Limb (tissue), 2 donors: Measurements from ENCODE around the gene CDCA7.
"Not testable (repeated sequence)": the region's sequence is repeated elsewhere in the genome, so short reads cannot be mapped to it uniquely, and the experiment has no call there.

Experiments
- DNase-seq, 2 donors: peaks; one replicate each; pipeline ENCODE4 v3.0.0-alpha.2; 2016; ENCODE audit errors: extremely low spot score in 2 of 2

The CDCA7 gene

GRCh38 chr2:173402405-173402974, 47.8 kb downstream of the CDCA7 start:
- peak; percentile 87 to 92 for DNase-seq

DNA sequence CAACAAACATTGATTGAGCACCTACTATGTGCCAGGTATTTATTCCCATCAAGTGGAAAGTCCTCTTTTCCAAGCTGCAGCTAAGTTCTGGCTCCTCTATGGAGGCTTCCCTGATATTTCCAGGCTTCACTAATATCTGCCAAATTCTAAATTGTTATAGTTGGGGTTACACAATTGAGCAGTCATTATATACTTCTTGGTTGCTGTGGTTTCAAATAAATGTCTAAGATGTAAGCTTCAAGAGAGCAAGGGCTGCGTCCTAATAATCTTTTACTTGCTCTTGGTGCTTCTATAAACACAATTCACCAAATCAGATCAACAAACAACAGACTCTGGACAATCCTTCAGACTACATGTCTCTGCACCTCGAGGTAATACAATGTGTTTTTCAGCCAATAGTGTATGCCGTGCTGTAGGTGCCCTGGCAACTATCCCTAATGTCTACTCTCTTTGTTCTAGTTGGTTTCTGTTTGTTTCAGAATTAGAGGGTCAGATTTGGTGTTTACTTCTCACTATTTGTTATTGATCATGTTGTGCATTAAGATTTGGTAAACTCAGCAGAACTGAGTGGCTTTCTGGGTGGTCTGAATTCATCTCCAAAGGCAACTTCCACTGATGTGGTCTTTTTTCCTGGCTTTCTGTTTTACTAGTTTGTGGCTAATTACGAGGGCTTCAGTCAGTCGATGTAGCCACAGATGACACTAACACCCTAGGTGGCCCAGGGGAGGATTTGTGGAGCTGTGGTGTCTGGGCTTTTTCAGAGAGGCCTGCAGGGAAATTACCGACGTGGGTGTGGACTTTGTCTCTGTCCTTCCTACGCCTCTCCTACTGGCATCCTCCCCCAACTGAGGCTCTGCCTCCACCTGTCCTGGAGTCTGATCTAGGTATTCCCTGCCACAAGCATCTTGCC, 50.4 kb downstream of the CDCA7 start:
- DNase-seq, result no peak

GRCh38 chr2:173407176-173407575, 52.5 kb downstream of the CDCA7 start:
- DNase-seq, result no peak

DNA sequence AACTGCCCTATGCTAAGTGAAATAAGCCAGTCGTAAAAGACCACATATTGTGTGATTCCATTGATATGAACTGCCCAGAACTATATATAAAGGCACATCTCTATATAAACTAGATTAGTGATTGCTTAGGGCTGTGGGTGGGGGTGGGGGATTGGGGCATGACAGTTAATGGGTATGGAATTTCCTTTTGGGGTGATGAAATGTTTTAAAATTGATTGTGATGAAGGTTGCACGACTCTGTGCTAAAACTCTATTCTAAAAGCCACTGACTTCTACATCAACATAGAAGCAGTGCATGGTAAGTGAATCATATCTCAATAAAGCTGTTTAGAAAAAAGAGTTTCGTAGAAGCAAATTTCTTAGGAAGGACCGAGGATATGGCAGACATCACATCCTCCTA, 53.0 kb downstream of the CDCA7 start:
- no peak for DNase-seq

GRCh38 chr2:173410579-173410978, 55.9 kb downstream of the CDCA7 start:
- DNase-seq, result no peak

DNA sequence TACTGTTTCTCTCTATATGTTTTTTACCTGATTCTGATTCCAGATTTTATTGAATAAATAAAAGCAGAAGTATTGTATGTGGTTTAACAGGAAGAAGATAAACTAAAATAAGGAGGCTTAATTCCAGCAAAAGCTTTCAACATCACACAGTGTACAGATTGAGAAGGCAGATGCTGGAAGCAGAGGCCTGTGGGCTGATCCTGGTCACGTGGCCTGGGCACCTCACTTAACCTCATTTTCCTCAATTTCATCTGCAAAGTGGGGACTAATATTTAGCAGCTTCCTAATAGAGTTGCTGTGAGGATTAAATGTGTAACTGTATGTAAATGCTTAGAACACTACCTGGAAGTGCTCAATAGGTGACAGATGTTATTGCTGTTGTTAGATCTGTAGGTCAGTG, 58.0 kb downstream of the CDCA7 start:
- DNase-seq, result no peak

GRCh38 chr2:173414823-173415322, 60.2 kb downstream of the CDCA7 start:
- DNase-seq, result no peak

DNA sequence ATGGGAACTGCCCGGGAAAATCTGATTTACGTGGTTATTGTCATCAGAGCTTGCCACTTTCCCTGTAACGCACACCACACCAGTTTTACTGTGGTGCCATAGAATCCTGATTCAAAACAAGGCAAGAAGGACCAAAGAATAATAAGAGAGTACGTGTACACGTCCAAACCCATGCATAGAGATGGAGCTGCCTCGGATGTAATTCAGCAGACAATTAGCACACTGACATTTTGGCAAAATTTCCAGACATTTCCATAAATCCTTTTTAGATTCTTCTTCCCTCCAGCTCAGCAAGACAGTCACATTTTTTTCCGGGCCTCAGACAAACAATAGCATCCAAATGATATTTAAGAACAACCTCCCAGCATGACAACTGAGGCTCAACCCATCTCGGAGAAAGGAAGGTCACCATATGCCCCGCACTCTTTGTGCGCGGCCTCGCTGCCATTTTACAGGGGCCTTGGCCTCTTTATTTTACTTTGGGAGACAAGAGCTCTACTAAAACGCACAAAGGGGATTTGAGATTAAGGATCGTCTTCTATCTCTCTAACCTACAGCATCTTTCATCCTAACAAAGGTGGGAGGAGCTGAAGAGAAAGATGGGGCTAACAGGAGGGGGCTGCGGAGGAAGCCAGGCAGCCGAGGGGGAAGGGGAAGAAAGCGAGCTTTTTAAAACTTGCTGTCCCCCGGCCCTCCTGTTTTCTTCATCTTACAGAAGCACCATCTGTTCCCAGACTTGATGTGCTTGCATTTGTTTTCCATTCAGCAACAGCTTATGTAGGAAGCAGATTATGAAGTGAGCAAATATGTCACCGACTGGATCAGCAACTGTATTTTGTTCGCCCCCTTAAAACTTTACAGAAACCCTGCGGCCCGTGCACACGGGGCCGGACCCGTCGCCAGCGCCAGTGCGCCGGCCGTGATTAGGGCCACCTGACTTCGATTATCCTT, 61.0 kb downstream of the CDCA7 start:
- DNase-seq, result no peak

GRCh38 chr2:173416415-173417152, 61.9 kb downstream of the CDCA7 start:
- not testable (repeated sequence) for DNase-seq

GRCh38 chr2:173417341-173417740, 62.7 kb downstream of the CDCA7 start:
- no peak for DNase-seq

- no peak for DNase-seq
Measured at GRCh38 chr2:173417802-173418201, 63.1 kb downstream of the CDCA7 start.
